ENCODE measurements around the gene RNU5B-1. TPM values are rescaled to one million over a fixed set of nuclear protein-coding genes. Genes with fewer than 3 reads are reported as not detected.

RNU5B-1 gene
- total RNA-seq, 3 donors from 2014 or later (not counting 1 experiment from before 2014, with no cell fraction given): 15.0 TPM; not detected in 2

- Histone ChIP-seq H3K4me1 (ENCODE audit: control insufficient read depth, insufficient read depth, low read length) (no peaks in the 10 kb centered on the region), H3K27ac (ENCODE audit: low read length) (no peak overlapping the region), H3K4me3 (ENCODE audit: low read length) (no peak overlapping the region), H3K36me3 (ENCODE audit: control insufficient read depth, insufficient read depth, low read length) (no peaks in the 10 kb centered on the region), H3K27me3 (ENCODE audit: control insufficient read depth, insufficient read depth, low read length) (peaks cover 5% of the 10 kb centered on the region), H3K9me3 (ENCODE audit: control insufficient read depth, insufficient read depth, low read length) (no peaks in the 10 kb centered on the region)
- no peak for DNase-seq
- intact Hi-C loops (cut with micrococcal nuclease): no loop called here
- 85% methylated on average over 2 of the region's 2 CpGs for WGBS (ENCODE audit: insufficient coverage)
- TF ChIP-seq CTCF (IDR thresholded peaks at IDR 0.05): no peak
- Mint-ChIP-seq H3K27me3 (ENCODE audit: low read depth in 2 of 2) (peaks cover 0 to 3% of the 10 kb centered on the region in 2 donors), H3K4me1 (no peaks in the 10 kb centered on the region), H3K27ac (no peak overlapping the region), H3K4me3 (no peak overlapping the region), H3K36me3 (no peaks in the 10 kb centered on the region), H3K9me3 (no peaks in the 10 kb centered on the region)
- ATAC-seq: no peak
Observed at GRCh38 chr15:65326818-65327217, 22.3 kb downstream of the RNU5B-1 start.

GRCh38 chr15:65327651-65328393 lies 23.3 kb downstream of the RNU5B-1 start:
- H3K36me3 Mint-ChIP-seq: no peaks in the 10 kb centered on the region
- no peaks in the 10 kb centered on the region for H3K4me1 Mint-ChIP-seq
- H3K9me3 ChIP-seq (ENCODE audit: control insufficient read depth, insufficient read depth, low read length): no peaks in the 10 kb centered on the region
- intact Hi-C loops (cut with micrococcal nuclease): no loop called here
- no peak overlapping the region for H3K4me3 ChIP-seq (ENCODE audit: low read length)
- DNase-seq: no peak
- peaks cover 5% of the 10 kb centered on the region for H3K27me3 ChIP-seq (ENCODE audit: control insufficient read depth, insufficient read depth, low read length)
- no peak for TF ChIP-seq CTCF (IDR thresholded peaks at IDR 0.05)
- no peaks in the 10 kb centered on the region for H3K4me1 ChIP-seq (ENCODE audit: control insufficient read depth, insufficient read depth, low read length)
- no peak overlapping the region for H3K27ac Mint-ChIP-seq
- H3K4me3 Mint-ChIP-seq: no peak overlapping the region
- H3K27ac ChIP-seq (ENCODE audit: low read length): no peak overlapping the region
- no peaks in the 10 kb centered on the region for H3K27me3 Mint-ChIP-seq (ENCODE audit: low read depth in 2 of 2)
- no peaks in the 10 kb centered on the region for H3K36me3 ChIP-seq (ENCODE audit: control insufficient read depth, insufficient read depth, low read length)
- ATAC-seq: no peak
- H3K9me3 Mint-ChIP-seq: no peaks in the 10 kb centered on the region
- WGBS (ENCODE audit: insufficient coverage): 62% methylated on average over 12 of the region's 12 CpGs

- Mint-ChIP-seq H3K27me3 (ENCODE audit: low read depth in 2 of 2) (no peaks in the 10 kb centered on the region), H3K4me3 (no peak overlapping the region), H3K4me1 (no peaks in the 10 kb centered on the region), H3K27ac (no peak overlapping the region), H3K36me3 (no peaks in the 10 kb centered on the region), H3K9me3 (no peaks in the 10 kb centered on the region)
- intact Hi-C loops (cut with micrococcal nuclease): no loop called here
- WGBS (ENCODE audit: insufficient coverage): 84% methylated on average over 21 of the region's 21 CpGs
- Histone ChIP-seq H3K27ac (ENCODE audit: low read length) (no peak overlapping the region), H3K36me3 (ENCODE audit: control insufficient read depth, insufficient read depth, low read length) (no peaks in the 10 kb centered on the region), H3K9me3 (ENCODE audit: control insufficient read depth, insufficient read depth, low read length) (no peaks in the 10 kb centered on the region), H3K4me3 (ENCODE audit: low read length) (no peak overlapping the region), H3K4me1 (ENCODE audit: control insufficient read depth, insufficient read depth, low read length) (no peaks in the 10 kb centered on the region), H3K27me3 (ENCODE audit: control insufficient read depth, insufficient read depth, low read length) (peaks cover 5% of the 10 kb centered on the region)
- ATAC-seq: no peak
- no peak for TF ChIP-seq CTCF (IDR thresholded peaks at IDR 0.05)
- DNase-seq: no peak
Observed at GRCh38 chr15:65328506-65329287, 24.2 kb downstream of the RNU5B-1 start.
